ENCODE measurements around the gene SH3RF1.
A peak's percentile ranks its signal among the peaks of the same experiment; 100 is the strongest.

Gene SH3RF1

DNA sequence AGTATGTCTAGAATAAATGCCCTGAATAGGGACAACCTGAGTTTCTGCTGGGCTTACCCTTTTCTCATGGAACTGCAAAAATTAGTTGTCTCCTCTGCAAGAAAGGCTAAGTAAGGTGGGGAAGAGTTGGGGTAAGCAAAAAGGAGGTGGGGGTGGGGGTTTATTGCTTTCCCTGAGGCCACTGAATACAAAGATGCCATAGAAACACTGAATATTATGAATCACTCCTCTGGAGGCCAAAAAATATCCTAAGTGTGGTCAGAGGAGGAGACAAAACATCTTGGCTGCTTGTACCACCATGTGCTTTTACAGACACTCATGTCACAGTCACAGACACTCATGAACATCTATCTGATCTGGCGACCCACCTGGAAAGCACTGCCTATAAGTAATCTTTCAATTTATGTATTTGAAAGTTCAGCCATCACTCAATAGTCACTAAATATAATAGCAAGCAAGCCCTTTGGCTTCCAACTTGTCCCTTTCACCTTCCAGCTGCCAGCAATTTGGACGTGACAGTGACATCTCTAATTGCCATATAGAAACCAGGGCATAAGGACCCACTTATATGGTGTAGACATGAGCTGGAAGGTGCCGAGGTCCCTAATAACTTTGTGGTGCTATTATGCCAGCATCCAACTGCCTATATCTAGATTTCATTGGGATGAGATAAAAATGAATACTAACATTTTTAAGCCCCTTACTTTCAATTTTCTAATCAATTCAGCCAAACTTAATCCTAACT, 138.0 kb downstream of the SH3RF1 start:
- DNase-seq (ENCODE audit: low read depth) = no peak
- no peak overlapping the region for H3K4me3 ChIP-seq (ENCODE audit: low read depth, low read length)
- TF ChIP-seq, protein P1, sequence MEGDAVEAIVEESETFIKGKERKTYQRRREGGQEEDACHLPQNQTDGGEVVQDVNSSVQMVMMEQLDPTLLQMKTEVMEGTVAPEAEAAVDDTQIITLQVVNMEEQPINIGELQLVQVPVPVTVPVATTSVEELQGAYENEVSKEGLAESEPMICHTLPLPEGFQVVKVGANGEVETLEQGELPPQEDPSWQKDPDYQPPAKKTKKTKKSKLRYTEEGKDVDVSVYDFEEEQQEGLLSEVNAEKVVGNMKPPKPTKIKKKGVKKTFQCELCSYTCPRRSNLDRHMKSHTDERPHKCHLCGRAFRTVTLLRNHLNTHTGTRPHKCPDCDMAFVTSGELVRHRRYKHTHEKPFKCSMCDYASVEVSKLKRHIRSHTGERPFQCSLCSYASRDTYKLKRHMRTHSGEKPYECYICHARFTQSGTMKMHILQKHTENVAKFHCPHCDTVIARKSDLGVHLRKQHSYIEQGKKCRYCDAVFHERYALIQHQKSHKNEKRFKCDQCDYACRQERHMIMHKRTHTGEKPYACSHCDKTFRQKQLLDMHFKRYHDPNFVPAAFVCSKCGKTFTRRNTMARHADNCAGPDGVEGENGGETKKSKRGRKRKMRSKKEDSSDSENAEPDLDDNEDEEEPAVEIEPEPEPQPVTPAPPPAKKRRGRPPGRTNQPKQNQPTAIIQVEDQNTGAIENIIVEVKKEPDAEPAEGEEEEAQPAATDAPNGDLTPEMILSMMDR (IDR thresholded peaks at IDR 0.05; ENCODE audit: insufficient read depth, low read depth, low read length, missing control alignments) = no peak

DNA sequence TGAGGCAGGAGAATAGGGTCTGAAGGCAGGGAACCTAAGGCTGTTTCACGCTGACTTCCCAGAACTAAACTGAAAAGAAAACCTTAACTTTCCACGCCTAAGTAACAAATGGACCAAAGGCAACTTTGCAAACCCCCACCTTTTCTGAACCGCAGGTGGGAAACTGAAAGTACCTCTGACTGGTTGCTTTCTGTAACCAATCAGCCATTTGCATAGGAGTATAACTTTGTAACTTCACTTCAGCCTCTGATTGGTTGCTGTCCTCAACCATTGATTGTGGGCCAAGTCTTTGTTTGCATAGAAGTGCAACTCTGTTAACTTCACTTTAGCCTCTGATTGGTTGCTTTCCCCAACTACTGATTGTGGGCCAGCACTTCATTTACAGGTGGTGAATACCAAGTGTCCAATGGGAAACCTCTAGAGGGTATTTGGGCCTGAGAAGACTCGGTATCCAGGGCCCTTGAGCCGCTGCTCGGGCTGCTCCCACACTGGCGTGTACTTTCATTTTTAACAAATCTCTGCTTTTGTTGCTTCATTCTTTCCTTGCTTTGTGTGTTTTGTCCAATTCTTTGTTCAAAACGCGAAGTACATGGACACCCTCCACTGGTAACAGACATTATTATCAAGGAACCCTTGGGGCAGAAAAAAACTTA, 139.1 kb downstream of the SH3RF1 start:
- H3K4me3 ChIP-seq (ENCODE audit: low read depth, low read length) = no peak overlapping the region
- DNase-seq (ENCODE audit: low read depth) = peak; percentile 19
- TF ChIP-seq, protein P1 (IDR thresholded peaks at IDR 0.05; ENCODE audit: insufficient read depth, low read depth, low read length, missing control alignments) = no peak

DNA sequence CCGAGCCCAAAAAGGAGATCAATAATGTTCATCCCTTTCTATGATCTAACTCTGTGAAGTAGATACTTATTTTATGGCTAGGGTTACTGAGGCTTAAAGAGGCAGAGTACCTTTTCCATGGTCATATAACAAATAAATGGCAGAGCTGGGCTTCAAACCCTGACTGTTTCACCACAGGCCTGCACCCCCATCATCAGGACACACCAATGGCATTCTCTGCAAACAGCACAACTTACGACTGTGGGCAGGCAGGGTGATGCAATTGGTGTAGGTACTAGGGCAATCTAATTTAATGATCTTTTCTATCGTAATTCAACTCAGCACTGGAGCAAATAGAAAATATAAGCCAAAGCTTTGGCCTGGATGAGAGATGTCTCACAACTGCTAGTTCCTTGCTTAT, 141.9 kb downstream of the SH3RF1 start:
- no peak for DNase-seq (ENCODE audit: low read depth)
- TF ChIP-seq, protein P1 (IDR thresholded peaks at IDR 0.05; ENCODE audit: insufficient read depth, low read depth, low read length, missing control alignments) = no peak
- no peak overlapping the region for H3K4me3 ChIP-seq (ENCODE audit: low read depth, low read length)

DNA sequence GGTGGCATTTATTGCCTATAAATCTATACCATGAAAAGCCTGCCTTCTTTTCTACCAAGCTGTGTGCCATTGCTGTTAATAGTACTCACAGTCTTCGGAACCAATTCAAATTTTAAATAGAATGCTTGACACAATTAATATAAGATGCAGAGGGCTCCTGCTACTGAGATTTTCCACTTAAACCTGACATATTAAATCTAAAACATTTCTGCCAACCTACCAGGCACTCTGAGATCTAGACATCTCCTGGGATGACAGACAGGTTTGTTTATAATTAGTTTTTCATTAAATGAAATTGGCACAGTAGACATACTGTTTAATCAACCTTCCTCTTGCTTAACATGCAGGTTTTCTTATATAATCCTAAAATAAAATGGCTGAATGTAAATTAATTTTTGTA, 143.4 kb downstream of the SH3RF1 start:
- TF ChIP-seq, protein P1 (IDR thresholded peaks at IDR 0.05; ENCODE audit: insufficient read depth, low read depth, low read length, missing control alignments) = no peak
- no peak for DNase-seq (ENCODE audit: low read depth)
- no peak overlapping the region for H3K4me3 ChIP-seq (ENCODE audit: low read depth, low read length)

DNA sequence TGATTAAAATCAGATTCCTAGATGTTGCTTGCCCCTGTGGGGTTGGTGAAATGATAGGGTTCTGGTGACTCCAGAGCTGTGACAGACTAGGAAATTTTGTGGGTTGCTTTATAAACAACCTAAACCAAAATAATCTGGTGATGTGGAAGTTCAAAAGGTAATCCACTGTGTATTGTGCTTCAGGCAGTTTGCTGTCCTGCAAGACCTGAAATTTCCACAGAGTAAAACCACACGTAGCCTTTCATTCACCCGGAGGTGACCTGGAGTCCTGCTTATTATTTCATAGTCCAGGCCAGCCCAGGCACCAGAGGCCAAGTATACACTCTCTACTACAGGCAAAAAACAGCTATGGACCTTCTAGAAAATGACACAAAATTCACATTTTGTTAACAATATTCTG, 146.1 kb downstream of the SH3RF1 start:
- no peak for DNase-seq (ENCODE audit: low read depth)
- TF ChIP-seq, protein P1 (IDR thresholded peaks at IDR 0.05; ENCODE audit: insufficient read depth, low read depth, low read length, missing control alignments) = no peak
- H3K4me3 ChIP-seq (ENCODE audit: low read depth, low read length) = no peak overlapping the region

DNA sequence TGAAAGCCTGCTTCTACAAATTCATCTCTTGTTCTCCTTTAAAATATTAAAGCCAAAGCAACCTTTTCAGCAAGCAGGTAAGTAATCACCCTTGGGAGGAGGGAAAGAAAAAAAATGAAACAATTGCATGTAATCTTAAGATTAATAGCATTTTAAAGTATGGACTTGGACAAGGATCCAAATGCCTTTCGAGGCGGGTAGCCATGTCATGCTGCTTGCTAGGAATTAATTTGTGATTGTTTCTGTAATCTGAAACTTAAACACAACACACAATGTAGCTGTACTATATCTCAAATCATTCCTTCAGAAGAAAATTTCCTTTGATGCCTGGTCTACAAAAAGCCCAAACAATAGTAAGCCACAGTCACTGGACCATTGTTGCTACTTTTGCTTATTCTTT, 148.3 kb downstream of the SH3RF1 start:
- no peak for DNase-seq (ENCODE audit: low read depth)

More for the DNA sequence above, 148.3 kb downstream of the SH3RF1 start:
- H3K4me3 ChIP-seq (ENCODE audit: low read depth, low read length) = no peak overlapping the region
- TF ChIP-seq, protein P1 (IDR thresholded peaks at IDR 0.05; ENCODE audit: insufficient read depth, low read depth, low read length, missing control alignments) = no peak

Data from GM12865 (cell line).